ENCODE results near the gene DOCK3.

DNA sequence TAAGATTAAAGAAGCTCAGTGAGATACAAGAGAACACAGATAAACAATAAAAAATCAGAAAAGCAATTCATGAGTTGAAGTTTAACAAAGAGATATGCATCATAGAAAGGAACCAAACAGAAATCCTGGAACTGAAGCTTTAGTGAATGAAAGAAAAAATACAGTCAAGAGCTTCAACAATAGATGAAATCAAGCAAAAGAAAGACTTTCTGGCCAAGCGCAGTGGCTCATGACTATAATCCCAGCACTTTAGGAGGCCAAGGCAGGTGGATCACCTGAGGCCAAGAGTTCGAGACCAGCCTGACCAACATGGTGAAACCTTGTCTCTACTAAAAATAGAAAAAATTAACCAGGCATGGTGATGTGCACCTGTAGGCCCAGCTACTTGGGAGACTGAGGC lies 408.8 kb downstream of the DOCK3 start:
- TF ChIP-seq, protein P1, sequence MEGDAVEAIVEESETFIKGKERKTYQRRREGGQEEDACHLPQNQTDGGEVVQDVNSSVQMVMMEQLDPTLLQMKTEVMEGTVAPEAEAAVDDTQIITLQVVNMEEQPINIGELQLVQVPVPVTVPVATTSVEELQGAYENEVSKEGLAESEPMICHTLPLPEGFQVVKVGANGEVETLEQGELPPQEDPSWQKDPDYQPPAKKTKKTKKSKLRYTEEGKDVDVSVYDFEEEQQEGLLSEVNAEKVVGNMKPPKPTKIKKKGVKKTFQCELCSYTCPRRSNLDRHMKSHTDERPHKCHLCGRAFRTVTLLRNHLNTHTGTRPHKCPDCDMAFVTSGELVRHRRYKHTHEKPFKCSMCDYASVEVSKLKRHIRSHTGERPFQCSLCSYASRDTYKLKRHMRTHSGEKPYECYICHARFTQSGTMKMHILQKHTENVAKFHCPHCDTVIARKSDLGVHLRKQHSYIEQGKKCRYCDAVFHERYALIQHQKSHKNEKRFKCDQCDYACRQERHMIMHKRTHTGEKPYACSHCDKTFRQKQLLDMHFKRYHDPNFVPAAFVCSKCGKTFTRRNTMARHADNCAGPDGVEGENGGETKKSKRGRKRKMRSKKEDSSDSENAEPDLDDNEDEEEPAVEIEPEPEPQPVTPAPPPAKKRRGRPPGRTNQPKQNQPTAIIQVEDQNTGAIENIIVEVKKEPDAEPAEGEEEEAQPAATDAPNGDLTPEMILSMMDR (conservative IDR thresholded peaks at IDR 0.05 in 1 of 2, IDR thresholded peaks at IDR 0.05 in 1 of 2; ENCODE audit: extremely low read depth in 1 of 2, insufficient read depth in 1 of 2, low read depth in 1 of 2, low read length in 2 of 2), result no peak
- TF ChIP-seq EZH2 (IDR thresholded peaks at IDR 0.05; ENCODE audit: borderline replicate concordance, low read length), result no peak

Measured in mammary epithelial cell (primary cell).